Duodenal mucosa (tissue), 2 donors: ENCODE measurements around the gene PRSS53.

Source experiments
- H3K27ac ChIP-seq: one replicate; pipeline ENCODE4 v1.7.0; 2013; ENCODE audit warnings: low read depth, low read length
- H3K27me3 ChIP-seq, 2 donors: one replicate each; pipeline ENCODE4 v1.7.0; 2013; ENCODE audit warnings: low read length in 2 of 2, control low read depth in 1 of 2; ENCODE audit not compliant: insufficient read depth in 2 of 2, control insufficient read depth in 1 of 2
- H3K36me3 ChIP-seq, 2 donors: one replicate each; pipeline ENCODE4 v1.7.0; 2013; ENCODE audit warnings: low read length in 2 of 2, control low read depth in 1 of 2; ENCODE audit not compliant: insufficient read depth in 2 of 2, control insufficient read depth in 1 of 2
- H3K4me1 ChIP-seq, 2 donors: one replicate each; pipeline ENCODE4 v1.7.0; 2013; ENCODE audit warnings: low read length in 2 of 2, control low read depth in 1 of 2; ENCODE audit not compliant: insufficient read depth in 2 of 2, control insufficient read depth in 1 of 2
- H3K4me3 ChIP-seq, 2 donors: one replicate each; pipeline ENCODE4 v1.7.0; 2013; ENCODE audit warnings: low read length in 2 of 2, low read depth in 1 of 2
- H3K9ac ChIP-seq, 2 donors: one replicate each; pipeline ENCODE4 v1.7.0; 2013; ENCODE audit warnings: low read length in 2 of 2, low read depth in 1 of 2
- H3K9me3 ChIP-seq, 2 donors: one replicate each; pipeline ENCODE4 v1.7.0; 2013; ENCODE audit warnings: low read length in 2 of 2, control low read depth in 1 of 2; ENCODE audit not compliant: control insufficient read depth in 1 of 2

PRSS53 gene

DNA sequence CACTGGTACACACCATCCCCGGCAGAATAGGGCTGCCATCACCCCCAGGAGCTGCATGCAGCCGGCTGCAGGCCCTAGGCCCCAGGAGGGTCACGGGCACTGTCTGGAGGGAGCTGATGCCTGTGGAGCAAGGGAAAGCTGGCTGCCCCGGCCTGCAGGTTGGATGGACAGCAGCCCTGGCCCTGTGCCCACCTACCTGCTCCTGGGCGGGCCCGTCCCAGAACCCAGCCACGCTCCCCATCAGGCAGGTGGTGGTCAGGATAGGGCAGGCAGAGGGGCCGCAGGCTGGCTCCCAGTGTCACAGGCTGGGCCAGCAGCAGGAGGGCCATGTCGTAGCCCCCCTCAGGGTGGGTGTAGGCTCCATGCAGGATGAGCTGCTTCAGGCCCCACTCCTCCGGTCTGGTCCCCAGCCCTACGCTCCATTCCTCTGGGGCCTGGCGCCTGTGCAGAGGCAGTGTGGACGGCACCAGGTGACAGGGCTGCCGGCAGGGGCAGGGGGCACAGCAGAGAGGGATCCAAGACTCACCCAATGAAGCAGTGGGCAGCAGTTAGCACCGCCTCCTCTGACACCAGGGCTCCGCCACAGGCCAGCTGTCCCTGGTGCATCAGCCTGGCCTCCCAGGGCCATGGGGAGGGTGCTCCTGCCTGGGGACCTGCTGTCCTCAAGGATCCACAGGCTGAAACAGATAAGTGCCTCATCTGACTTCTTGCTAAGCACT is 4.0 kb downstream of the PRSS53 start:
- Histone ChIP-seq H3K27ac (no peak overlapping the region), H3K9me3 (no peaks in the 10 kb centered on the region), H3K4me3 (no peak overlapping the region), H3K9ac (no peak overlapping the region), H3K4me1 (peaks cover 0 to 4% of the 10 kb centered on the region in 2 donors), H3K27me3 (no peaks in the 10 kb centered on the region), H3K36me3 (peaks cover 12 to 54% of the 10 kb centered on the region in 2 donors)

DNA sequence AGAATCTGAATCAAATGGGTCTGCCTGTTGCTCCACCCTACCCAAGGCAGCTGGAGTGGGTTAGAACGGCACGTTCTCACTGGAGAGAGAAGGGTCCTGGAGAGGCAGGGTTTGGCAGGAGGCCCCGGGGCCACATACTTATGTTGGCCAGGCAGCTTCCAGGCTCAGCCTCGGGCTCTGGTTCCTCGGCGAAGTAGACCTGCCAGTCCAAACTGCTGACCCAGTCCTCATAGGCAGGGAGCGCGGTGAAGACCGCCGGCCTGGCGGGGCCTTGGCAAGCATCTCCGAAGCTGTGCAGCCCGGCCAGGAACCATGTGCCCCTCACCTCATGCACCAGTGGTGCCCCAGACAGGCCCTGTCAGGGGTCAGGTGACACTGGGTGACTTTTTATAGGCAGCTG is 4.8 kb downstream of the PRSS53 start:
- Histone ChIP-seq H3K4me3 (no peak overlapping the region), H3K36me3 (peaks cover 14 to 58% of the 10 kb centered on the region in 2 donors), H3K4me1 (peaks cover 0 to 4% of the 10 kb centered on the region in 2 donors), H3K27me3 (no peaks in the 10 kb centered on the region), H3K27ac (no peak overlapping the region), H3K9me3 (no peaks in the 10 kb centered on the region), H3K9ac (no peak overlapping the region)

DNA sequence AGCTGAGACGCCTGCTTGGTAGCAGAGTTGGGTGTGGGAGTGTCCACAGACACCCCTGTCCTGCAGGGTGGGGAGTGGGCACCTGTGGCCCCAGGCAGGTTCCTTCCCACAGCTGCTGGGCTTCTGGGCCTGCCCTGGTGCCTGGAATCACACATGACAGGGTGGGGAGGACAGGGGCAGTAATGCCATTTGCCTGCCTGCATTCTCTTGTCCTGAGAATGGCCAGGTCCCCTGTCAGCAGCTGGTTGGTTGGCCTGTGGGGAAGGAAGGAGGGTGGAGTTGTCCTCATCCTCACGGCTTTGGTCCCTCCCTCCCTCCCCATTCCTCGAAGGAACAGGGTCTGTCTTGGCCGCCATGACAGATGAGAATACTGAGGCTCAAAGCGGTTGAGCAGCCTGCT is 5.2 kb downstream of the PRSS53 start:
- Histone ChIP-seq H3K4me3 (no peak overlapping the region), H3K4me1 (peaks cover 0 to 4% of the 10 kb centered on the region in 2 donors), H3K27me3 (no peaks in the 10 kb centered on the region), H3K27ac (no peak overlapping the region), H3K36me3 (peaks cover 18 to 58% of the 10 kb centered on the region in 2 donors), H3K9me3 (no peaks in the 10 kb centered on the region), H3K9ac (no peak overlapping the region)

DNA sequence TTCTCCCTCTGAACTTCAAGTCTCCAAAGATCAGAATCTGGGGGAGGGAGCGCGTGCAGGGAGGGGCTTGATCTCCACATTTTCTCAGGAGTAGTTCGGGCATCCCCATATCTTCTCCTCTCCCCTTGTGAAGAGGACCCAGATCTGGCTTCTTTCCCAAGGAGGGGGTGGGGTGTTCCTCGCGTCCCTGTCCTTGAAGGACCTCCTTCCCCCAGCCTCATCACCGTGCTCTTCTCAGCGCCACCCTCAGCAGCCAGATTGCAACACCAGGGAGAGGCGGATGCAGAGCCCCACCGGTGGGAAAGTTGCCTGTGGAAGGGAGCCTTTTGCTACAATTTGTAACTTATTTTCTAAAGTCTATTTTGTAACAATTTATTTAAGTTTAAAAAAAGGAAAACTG is 5.7 kb downstream of the PRSS53 start:
- Histone ChIP-seq H3K9me3 (no peaks in the 10 kb centered on the region), H3K9ac (no peak overlapping the region), H3K36me3 (peaks cover 22 to 63% of the 10 kb centered on the region in 2 donors), H3K27ac (no peak overlapping the region), H3K4me1 (peaks cover 0 to 4% of the 10 kb centered on the region in 2 donors), H3K27me3 (no peaks in the 10 kb centered on the region), H3K4me3 (no peak overlapping the region)

DNA sequence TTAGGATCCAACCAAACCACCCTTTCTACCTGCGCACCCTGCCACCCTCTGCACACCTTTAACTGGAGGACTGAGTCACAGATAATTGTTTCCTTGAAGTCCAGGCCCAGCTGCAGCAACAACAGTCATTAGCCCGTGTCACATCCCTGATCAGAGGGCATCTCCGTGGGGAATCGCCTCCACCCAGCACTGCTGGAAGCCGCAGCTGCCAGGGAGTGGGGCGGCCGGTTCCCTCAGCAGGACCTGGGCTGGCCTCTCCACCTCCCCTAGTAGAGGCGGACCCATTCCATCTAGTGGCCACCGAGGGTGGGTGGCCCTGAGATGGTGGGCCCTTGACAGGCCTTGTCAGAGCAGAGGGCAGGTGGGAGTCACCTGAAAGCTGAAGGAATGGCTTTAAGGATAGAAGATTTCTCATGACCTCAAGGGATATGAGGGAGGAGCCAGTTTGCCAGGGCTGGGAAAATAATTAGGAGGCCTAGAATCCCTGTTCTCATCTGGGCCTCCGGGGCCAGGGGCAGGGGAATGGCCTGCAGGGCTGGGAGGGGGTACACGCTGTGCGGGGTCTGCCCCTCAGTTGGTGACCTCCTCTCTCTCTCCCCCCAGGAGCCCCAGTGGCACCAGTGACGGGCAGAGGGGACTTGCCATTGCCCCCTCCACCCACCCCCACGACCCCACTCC is 6.2 kb downstream of the PRSS53 start:
- Histone ChIP-seq H3K9me3 (no peaks in the 10 kb centered on the region), H3K4me1 (peaks cover 0 to 4% of the 10 kb centered on the region in 2 donors), H3K27me3 (no peaks in the 10 kb centered on the region), H3K4me3 (no peak overlapping the region), H3K36me3 (peaks cover 28 to 69% of the 10 kb centered on the region in 2 donors), H3K9ac (no peak overlapping the region), H3K27ac (no peak overlapping the region)

DNA sequence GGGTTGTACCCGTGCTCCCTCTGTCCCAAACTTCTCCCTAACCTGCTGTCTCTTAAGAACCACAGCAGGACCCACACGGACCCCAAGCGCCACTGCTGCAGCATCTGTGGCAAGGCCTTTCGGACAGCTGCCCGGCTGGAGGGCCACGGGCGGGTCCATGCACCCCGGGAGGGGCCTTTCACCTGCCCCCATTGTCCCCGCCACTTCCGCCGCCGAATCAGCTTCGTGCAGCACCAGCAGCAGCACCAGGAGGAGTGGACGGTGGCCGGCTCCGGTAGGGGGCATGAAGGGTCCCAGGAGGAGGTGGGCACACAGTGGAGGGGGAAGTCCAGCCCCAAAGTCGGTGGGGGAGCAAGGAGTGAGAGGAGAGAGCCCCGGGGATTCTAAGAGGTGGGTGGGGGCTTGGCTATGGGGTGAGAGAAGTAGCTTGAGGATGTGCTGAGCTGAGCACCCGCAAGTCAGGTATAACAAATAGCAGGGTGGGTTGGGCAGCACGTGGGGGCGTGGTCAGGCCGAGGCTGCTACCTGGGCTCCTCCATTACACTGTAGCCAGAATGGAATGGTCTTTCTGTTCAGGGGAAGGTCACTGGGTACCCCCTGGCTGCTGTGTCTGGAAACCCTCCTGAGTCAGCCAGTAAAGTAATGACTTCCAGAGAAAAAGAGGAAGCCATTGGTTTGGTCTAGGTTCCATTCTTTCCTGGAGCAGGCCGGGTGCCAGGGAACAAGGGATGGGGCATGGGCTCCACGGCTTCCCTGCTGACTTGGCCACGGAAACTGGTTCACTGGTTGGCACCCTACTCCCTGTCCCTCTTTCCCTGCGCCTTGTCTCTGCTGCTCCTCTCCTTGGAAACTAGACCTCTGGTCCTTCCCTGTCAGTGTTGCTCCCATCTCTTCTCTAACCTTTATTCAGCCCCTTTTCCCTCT is 7.1 kb downstream of the PRSS53 start:
- peaks cover 34 to 77% of the 10 kb centered on the region in 2 donors for H3K36me3 ChIP-seq
- no peak overlapping the region for H3K4me3 ChIP-seq
- H3K9ac ChIP-seq: no peak overlapping the region
- no peaks in the 10 kb centered on the region for H3K27me3 ChIP-seq
- H3K4me1 ChIP-seq: peaks cover 0 to 4% of the 10 kb centered on the region in 2 donors
- H3K9me3 ChIP-seq: no peaks in the 10 kb centered on the region
- no peak overlapping the region for H3K27ac ChIP-seq

DNA sequence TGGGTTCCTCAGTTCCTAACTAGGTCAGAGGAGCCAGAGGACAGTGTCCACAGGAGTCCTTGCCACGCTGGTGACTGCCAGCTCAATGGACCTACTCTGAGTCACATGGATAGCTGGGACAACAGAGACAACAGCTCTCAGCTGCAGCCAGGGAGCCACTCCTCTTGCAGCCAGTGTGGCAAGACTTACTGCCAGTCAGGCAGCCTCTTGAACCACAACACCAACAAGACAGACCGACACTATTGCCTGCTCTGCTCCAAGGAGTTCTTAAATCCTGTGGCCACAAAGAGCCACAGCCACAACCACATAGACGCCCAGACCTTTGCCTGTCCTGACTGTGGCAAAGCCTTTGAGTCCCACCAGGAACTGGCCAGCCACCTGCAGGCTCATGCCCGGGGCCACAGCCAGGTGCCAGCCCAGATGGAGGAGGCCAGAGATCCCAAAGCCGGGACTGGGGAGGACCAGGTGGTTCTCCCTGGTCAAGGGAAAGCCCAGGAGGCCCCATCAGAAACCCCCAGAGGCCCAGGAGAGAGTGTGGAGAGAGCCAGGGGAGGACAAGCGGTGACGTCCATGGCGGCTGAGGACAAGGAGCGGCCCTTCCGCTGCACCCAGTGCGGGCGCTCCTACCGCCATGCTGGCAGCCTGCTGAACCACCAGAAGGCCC is 7.9 kb downstream of the PRSS53 start:
- Histone ChIP-seq H3K27ac (no peak overlapping the region), H3K36me3 (peaks cover 42 to 82% of the 10 kb centered on the region in 2 donors), H3K4me3 (no peak overlapping the region), H3K27me3 (no peaks in the 10 kb centered on the region), H3K9ac (no peak overlapping the region), H3K4me1 (peaks cover 0 to 4% of the 10 kb centered on the region in 2 donors), H3K9me3 (no peaks in the 10 kb centered on the region)

DNA sequence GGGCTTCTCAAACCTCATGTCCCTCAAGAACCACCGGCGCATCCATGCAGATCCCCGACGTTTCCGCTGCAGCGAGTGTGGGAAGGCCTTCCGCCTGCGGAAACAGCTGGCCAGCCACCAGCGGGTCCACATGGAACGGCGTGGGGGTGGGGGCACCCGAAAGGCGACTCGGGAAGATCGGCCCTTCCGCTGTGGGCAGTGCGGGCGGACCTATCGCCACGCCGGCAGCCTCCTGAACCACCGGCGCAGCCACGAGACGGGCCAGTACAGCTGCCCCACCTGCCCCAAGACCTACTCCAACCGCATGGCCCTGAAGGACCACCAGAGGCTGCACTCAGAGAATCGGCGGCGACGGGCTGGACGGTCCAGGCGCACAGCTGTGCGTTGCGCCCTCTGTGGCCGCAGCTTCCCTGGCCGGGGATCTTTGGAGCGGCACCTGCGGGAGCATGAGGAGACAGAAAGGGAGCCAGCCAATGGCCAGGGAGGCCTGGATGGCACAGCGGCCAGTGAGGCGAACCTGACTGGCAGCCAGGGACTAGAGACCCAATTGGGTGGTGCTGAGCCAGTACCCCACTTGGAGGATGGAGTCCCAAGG is 8.6 kb downstream of the PRSS53 start:
- Histone ChIP-seq H3K36me3 (peaks cover 42 to 80% of the 10 kb centered on the region in 2 donors), H3K9me3 (no peaks in the 10 kb centered on the region), H3K27ac (no peak overlapping the region), H3K27me3 (no peaks in the 10 kb centered on the region), H3K4me3 (no peak overlapping the region), H3K4me1 (peaks cover 1 to 8% of the 10 kb centered on the region in 2 donors), H3K9ac (no peak overlapping the region)

DNA sequence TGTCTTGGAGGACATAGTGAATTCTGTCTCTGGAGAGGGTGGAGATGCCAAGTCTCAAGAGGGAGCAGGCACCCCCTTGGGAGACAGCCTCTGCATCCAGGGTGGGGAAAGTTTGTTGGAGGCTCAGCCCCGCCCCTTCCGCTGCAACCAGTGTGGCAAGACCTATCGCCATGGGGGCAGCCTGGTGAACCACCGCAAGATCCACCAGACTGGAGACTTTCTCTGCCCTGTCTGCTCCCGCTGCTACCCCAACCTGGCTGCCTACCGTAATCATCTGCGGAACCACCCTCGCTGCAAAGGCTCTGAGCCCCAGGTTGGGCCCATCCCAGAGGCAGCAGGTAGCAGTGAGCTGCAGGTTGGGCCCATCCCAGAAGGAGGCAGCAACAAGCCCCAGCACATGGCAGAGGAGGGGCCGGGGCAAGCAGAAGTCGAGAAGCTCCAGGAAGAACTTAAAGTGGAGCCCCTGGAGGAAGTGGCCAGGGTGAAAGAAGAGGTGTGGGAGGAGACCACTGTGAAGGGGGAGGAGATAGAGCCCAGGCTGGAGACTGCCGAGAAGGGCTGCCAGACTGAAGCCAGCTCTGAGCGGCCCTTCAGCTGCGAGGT is 9.3 kb downstream of the PRSS53 start:
- Histone ChIP-seq H3K36me3 (peaks cover 42 to 77% of the 10 kb centered on the region in 2 donors), H3K4me1 (peaks cover 6 to 14% of the 10 kb centered on the region in 2 donors), H3K9ac (no peak overlapping the region), H3K27ac (no peak overlapping the region), H3K4me3 (no peak overlapping the region), H3K27me3 (no peaks in the 10 kb centered on the region), H3K9me3 (no peaks in the 10 kb centered on the region)
